ENCODE measurements around the gene PKP4. TPM values are rescaled to one million over a fixed set of nuclear protein-coding genes. Genes with fewer than 3 reads are reported as not detected.
A peak's percentile ranks its signal among the peaks of the same experiment; 100 is the strongest.

The PKP4 gene
- total RNA-seq, 1 experiment from 2014 or later: 59.1 TPM

DNA sequence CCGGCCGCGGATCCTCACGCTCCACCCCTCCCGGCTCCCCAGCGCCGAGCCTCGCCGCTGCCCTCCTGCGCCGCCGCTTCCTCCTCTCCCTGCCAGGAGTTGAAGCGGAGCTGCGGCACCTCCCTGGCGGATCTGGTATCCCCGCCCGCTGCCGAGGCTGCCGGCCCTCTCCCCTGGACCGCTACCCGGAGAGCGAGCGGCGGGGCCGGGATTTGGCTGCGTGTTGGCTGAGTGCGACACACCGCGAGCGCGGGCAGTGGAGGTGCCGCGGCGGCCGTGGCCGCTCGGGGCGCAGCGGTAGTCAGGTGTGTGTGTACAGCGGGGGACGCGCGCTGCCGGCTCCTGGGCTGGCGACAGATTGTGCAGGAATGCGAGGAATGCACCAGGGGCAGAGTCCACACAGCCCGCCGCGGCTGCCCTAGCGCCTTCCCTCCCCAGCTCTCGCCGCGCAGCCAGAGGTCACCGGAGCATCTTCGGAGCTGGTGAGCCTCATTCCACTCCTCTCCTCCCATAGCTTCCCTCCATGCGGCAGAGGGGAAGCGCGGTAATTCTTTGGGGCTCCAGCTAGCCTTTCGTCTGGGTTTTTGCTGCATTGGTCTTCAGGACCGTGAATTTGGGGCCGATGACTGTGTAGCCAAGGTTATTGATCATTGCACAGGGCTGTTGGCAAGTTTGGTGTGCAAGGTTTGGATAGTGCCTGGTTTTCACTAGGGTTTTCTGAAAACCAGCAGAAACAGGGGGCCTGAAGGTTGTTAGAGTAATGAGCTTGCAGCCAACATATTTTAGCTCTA is 1.3 kb downstream of the PKP4 start:
- no peaks in the 10 kb centered on the region for H3K9me3 ChIP-seq (ENCODE audit: insufficient read depth, low read depth)
- H3K27ac ChIP-seq: peak overlapping the region; percentile 54
- CTCF ChIA-PET: interaction anchor here (0.9 kb wide), 1 partner anchor 161 kb away, joined by 5 read pairs; no protein-coding TSS in a partner anchor
- peak; percentile 74 to 82 for DNase-seq
- H4K20me1 ChIP-seq (ENCODE audit: insufficient read depth): peaks cover 17% of the 10 kb centered on the region; the same call in 1 of the 2 replicates
- H3K79me2 ChIP-seq (ENCODE audit: low read depth): peaks cover 50% of the 10 kb centered on the region
- no peaks in the 10 kb centered on the region for H3K27me3 ChIP-seq (ENCODE audit: insufficient read depth, low read depth)
- peak overlapping the region; percentile 89 for H3K4me3 ChIP-seq
- peaks cover 29% of the 10 kb centered on the region for H3K4me1 ChIP-seq (replicated peaks; ENCODE audit: insufficient read depth)
- H3K36me3 ChIP-seq (ENCODE audit: low read depth): no peaks in the 10 kb centered on the region
- TSS peak; percentile 28 for BruUV-seq (replicated peaks)
- intact Hi-C loops (cut with micrococcal nuclease; ENCODE audit: unreplicated experiment): loop anchor here (5.0 to 10.0 kb wide), 5 partner anchors 79 to 433 kb away; no protein-coding TSS in a partner anchor
- TF ChIP-seq EZH2 (IDR thresholded peaks at IDR 0.05; ENCODE audit: low read depth): no peak
- TF ChIP-seq, protein P1, sequence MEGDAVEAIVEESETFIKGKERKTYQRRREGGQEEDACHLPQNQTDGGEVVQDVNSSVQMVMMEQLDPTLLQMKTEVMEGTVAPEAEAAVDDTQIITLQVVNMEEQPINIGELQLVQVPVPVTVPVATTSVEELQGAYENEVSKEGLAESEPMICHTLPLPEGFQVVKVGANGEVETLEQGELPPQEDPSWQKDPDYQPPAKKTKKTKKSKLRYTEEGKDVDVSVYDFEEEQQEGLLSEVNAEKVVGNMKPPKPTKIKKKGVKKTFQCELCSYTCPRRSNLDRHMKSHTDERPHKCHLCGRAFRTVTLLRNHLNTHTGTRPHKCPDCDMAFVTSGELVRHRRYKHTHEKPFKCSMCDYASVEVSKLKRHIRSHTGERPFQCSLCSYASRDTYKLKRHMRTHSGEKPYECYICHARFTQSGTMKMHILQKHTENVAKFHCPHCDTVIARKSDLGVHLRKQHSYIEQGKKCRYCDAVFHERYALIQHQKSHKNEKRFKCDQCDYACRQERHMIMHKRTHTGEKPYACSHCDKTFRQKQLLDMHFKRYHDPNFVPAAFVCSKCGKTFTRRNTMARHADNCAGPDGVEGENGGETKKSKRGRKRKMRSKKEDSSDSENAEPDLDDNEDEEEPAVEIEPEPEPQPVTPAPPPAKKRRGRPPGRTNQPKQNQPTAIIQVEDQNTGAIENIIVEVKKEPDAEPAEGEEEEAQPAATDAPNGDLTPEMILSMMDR (conservative IDR thresholded peaks at IDR 0.05): no peak
- peak overlapping the region; percentile 90 for H2AFZ ChIP-seq
- POLR2A ChIA-PET (ENCODE audit: unreplicated experiment): interaction anchor here (0.6 kb wide), 1 partner anchor 258 kb away, joined by 3 read pairs; no protein-coding TSS in a partner anchor
- 0 out of 2 replicates have a peak, but pooled peaks cover 5% of the 10 kb centered on the region for H3F3A ChIP-seq (ENCODE audit: insufficient read depth, low read depth)
- peak overlapping the region; percentile 90 for H3K4me2 ChIP-seq
- H3K9me2 ChIP-seq (ENCODE audit: insufficient read depth): no peaks in the 10 kb centered on the region

DNA sequence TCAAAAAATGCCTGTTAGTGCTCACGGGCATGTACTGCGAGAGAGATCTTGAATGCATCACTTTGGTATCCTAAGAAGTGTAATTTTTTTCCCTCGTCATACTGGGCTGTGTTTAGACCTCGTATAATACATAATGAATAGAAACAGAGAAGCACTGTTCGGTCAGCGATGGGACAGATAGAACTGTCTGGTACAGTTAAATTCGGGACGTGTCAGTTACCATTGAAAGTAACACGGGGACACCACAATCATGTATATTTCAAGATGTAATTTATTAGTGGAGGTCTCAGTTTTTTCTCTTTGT is 1.8 kb downstream of the PKP4 start:
- Histone ChIP-seq H3F3A (ENCODE audit: insufficient read depth, low read depth) (0 out of 2 replicates have a peak, but pooled peaks cover 5% of the 10 kb centered on the region), H2AFZ (no peak overlapping the region), H3K36me3 (ENCODE audit: low read depth) (no peaks in the 10 kb centered on the region), H3K4me3 (peak overlapping the region; percentile 89), H3K9me2 (ENCODE audit: insufficient read depth) (no peaks in the 10 kb centered on the region), H3K9me3 (ENCODE audit: insufficient read depth, low read depth) (no peaks in the 10 kb centered on the region), H4K20me1 (ENCODE audit: insufficient read depth) (peaks cover 17% of the 10 kb centered on the region; the same call in 1 of the 2 replicates), H3K27me3 (ENCODE audit: insufficient read depth, low read depth) (no peaks in the 10 kb centered on the region), H3K4me2 (peak overlapping the region; percentile 90), H3K27ac (peak overlapping the region; percentile 54), H3K4me1 (replicated peaks; ENCODE audit: insufficient read depth) (peaks cover 29% of the 10 kb centered on the region), H3K79me2 (ENCODE audit: low read depth) (peaks cover 56% of the 10 kb centered on the region)
- BruUV-seq (replicated peaks): no TSS peak
- DNase-seq: no peak
- ChIA-PET CTCF (interaction anchor here (0.9 kb wide), 1 partner anchor 160 kb away, joined by 5 read pairs; no protein-coding TSS in a partner anchor), POLR2A (ENCODE audit: unreplicated experiment) (interaction anchor here (0.6 kb wide), 1 partner anchor 259 kb away, joined by 3 read pairs; no protein-coding TSS in a partner anchor)
- no peak for TF ChIP-seq EZH2 (IDR thresholded peaks at IDR 0.05; ENCODE audit: low read depth)
- TF ChIP-seq, protein P1 (conservative IDR thresholded peaks at IDR 0.05): no peak
- intact Hi-C loops (cut with micrococcal nuclease; ENCODE audit: unreplicated experiment): loop anchor here (5.0 to 10.0 kb wide), 5 partner anchors 79 to 434 kb away; no protein-coding TSS in a partner anchor

- Histone ChIP-seq H3K4me3 (peak overlapping the region; percentile 89; the same call in 1 of the 2 replicates), H3K79me2 (ENCODE audit: low read depth) (peaks cover 64% of the 10 kb centered on the region), H3K9me3 (ENCODE audit: insufficient read depth, low read depth) (no peaks in the 10 kb centered on the region), H3K36me3 (ENCODE audit: low read depth) (no peaks in the 10 kb centered on the region), H3K27ac (no peak overlapping the region), H2AFZ (no peak overlapping the region), H4K20me1 (ENCODE audit: insufficient read depth) (peaks cover 17% of the 10 kb centered on the region; the same call in 1 of the 2 replicates), H3K9me2 (ENCODE audit: insufficient read depth) (no peaks in the 10 kb centered on the region), H3K4me1 (replicated peaks; ENCODE audit: insufficient read depth) (peaks cover 29% of the 10 kb centered on the region), H3K4me2 (peak overlapping the region; percentile 90), H3F3A (ENCODE audit: insufficient read depth, low read depth) (0 out of 2 replicates have a peak, but pooled peaks cover 5% of the 10 kb centered on the region), H3K27me3 (ENCODE audit: insufficient read depth, low read depth) (no peaks in the 10 kb centered on the region)
- ChIA-PET CTCF (no interaction called here), POLR2A (ENCODE audit: unreplicated experiment) (interaction anchor here (0.5 to 0.6 kb wide), 2 partner anchors 190 to 380 kb away, joined by 3 to 6 read pairs; no protein-coding TSS in a partner anchor)
- no peak for DNase-seq
- intact Hi-C loops (cut with micrococcal nuclease; ENCODE audit: unreplicated experiment): loop anchor here (5.0 to 10.0 kb wide), 5 partner anchors 78 to 435 kb away; no protein-coding TSS in a partner anchor
- TF ChIP-seq, protein P1 (conservative IDR thresholded peaks at IDR 0.05): no peak
- no TSS peak for BruUV-seq (replicated peaks)
Measured at GRCh38 chr2:158459161-158460003, 2.6 kb downstream of the PKP4 start.

Measured in PC-9 (cell line).